ENCODE results near the gene SPTY2D1.

GRCh38 chr11:18563090-18563730 lies 70.9 kb downstream of the SPTY2D1 start:
- no peak for TF ChIP-seq CTCF (IDR thresholded peaks at IDR 0.05)
- TF ChIP-seq POLR2A (IDR thresholded peaks at IDR 0.05): no peak
